ENCODE data around the gene LIME1.

LIME1 gene

DNA sequence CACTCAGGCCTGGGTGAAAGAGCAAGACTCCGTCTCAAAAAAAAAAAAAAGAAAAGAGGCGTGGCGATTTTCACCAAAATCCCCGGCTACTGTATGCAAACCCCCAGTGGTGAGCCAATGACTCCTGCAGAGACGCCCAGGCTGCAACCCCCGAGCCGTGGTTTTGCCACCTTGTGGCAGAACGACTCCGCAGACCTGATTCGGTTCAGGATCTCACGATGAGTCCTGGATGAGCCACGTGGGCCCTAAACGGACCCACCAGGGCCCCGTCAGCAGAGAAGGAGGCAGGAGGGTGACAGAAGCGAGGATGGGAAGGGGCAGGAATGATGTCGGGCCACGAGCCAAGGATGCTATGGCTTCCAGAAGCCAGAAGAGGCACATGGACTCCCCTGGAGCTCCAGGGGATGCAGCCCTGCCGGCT lies 45.6 kb downstream of the LIME1 start:
- H3K4me1 Mint-ChIP-seq (ENCODE audit: low read depth) = peaks cover 5% of the 10 kb centered on the region
- intact Hi-C loops (cut with micrococcal nuclease) = no loop called here
- no peaks in the 10 kb centered on the region for H3K27me3 Mint-ChIP-seq
- no peak overlapping the region for H3K4me3 Mint-ChIP-seq
- peaks cover 72% of the 10 kb centered on the region for H3K36me3 Mint-ChIP-seq (ENCODE audit: low read depth)
- no peak overlapping the region for H3K27ac Mint-ChIP-seq
- H3K9me3 Mint-ChIP-seq = no peaks in the 10 kb centered on the region

- peaks cover 72% of the 10 kb centered on the region for H3K36me3 Mint-ChIP-seq (ENCODE audit: low read depth)
- H3K4me1 Mint-ChIP-seq (ENCODE audit: low read depth) = peaks cover 5% of the 10 kb centered on the region
- intact Hi-C loops (cut with micrococcal nuclease) = no loop called here
- no peaks in the 10 kb centered on the region for H3K9me3 Mint-ChIP-seq
- H3K4me3 Mint-ChIP-seq = no peak overlapping the region
- no peak overlapping the region for H3K27ac Mint-ChIP-seq
- H3K27me3 Mint-ChIP-seq = no peaks in the 10 kb centered on the region
Measured at GRCh38 chr20:63782521-63782971, 46.1 kb downstream of the LIME1 start.

GRCh38 chr20:63783970-63784369 lies 47.5 kb downstream of the LIME1 start:
- peaks cover 10% of the 10 kb centered on the region for H3K4me1 Mint-ChIP-seq (ENCODE audit: low read depth)
- no peaks in the 10 kb centered on the region for H3K27me3 Mint-ChIP-seq
- H3K36me3 Mint-ChIP-seq (ENCODE audit: low read depth) = peaks cover 72% of the 10 kb centered on the region
- H3K4me3 Mint-ChIP-seq = no peak overlapping the region
- intact Hi-C loops (cut with micrococcal nuclease) = no loop called here
- no peak overlapping the region for H3K27ac Mint-ChIP-seq
- H3K9me3 Mint-ChIP-seq = no peaks in the 10 kb centered on the region

GRCh38 chr20:63785691-63786131 lies 49.2 kb downstream of the LIME1 start:
- no peaks in the 10 kb centered on the region for H3K9me3 Mint-ChIP-seq
- no peak overlapping the region for H3K27ac Mint-ChIP-seq
- peaks cover 83% of the 10 kb centered on the region for H3K36me3 Mint-ChIP-seq (ENCODE audit: low read depth)
- peaks cover 10% of the 10 kb centered on the region for H3K4me1 Mint-ChIP-seq (ENCODE audit: low read depth)
- intact Hi-C loops (cut with micrococcal nuclease) = loop anchor here (2.0 kb wide), 1 partner anchor 79 kb away; the partner anchor contains the start of gene TPD52L2
- no peaks in the 10 kb centered on the region for H3K27me3 Mint-ChIP-seq
- H3K4me3 Mint-ChIP-seq = no peak overlapping the region

DNA sequence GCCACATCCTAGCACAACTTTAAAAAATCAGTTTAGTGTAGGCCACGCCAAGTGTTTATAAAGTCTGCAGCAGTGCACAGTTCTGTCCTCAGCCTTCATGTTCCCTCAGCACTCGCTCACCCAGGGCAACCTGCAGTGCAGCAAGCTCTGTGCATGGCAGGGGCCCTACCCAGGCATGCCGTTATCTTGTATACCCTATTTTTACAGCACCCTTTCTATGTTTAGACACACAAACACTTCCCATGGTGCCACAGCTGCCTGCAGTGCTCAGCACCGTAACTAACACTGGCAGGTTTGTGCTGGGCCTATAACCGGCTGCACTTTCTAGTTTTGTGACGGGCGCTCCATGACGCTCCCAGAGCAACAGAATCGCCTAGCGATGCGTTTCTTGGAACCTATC lies 50.8 kb downstream of the LIME1 start:
- intact Hi-C loops (cut with micrococcal nuclease) = loop anchor here (2.0 kb wide), 1 partner anchor 77 kb away; the partner anchor contains the start of gene TPD52L2
- H3K9me3 Mint-ChIP-seq = no peaks in the 10 kb centered on the region
- H3K27ac Mint-ChIP-seq = peak overlapping the region; percentile 11
- H3K36me3 Mint-ChIP-seq (ENCODE audit: low read depth) = peaks cover 89% of the 10 kb centered on the region
- H3K4me3 Mint-ChIP-seq = no peak overlapping the region
- no peaks in the 10 kb centered on the region for H3K27me3 Mint-ChIP-seq
- H3K4me1 Mint-ChIP-seq (ENCODE audit: low read depth) = peaks cover 10% of the 10 kb centered on the region

GRCh38 chr20:63787749-63788148 lies 51.3 kb downstream of the LIME1 start:
- intact Hi-C loops (cut with micrococcal nuclease) = loop anchor here (2.0 kb wide), 1 partner anchor 77 kb away; the partner anchor contains the start of gene TPD52L2
- H3K27me3 Mint-ChIP-seq = no peaks in the 10 kb centered on the region
- no peak overlapping the region for H3K27ac Mint-ChIP-seq
- H3K36me3 Mint-ChIP-seq (ENCODE audit: low read depth) = peaks cover 89% of the 10 kb centered on the region
- peaks cover 10% of the 10 kb centered on the region for H3K4me1 Mint-ChIP-seq (ENCODE audit: low read depth)
- no peak overlapping the region for H3K4me3 Mint-ChIP-seq
- no peaks in the 10 kb centered on the region for H3K9me3 Mint-ChIP-seq
